IMR-90 (cell line): Measurements from ENCODE around the gene RAPGEF1. TPM values are rescaled to one million over a fixed set of nuclear protein-coding genes. Genes with fewer than 3 reads are reported as not detected.

Experiments
- ATAC-seq: fragments of 200-7000 bp; cut with Tn5 transposase; 2 replicates; pipeline ENCODE4 v1.9.1; 2020; ENCODE audit warnings: low read depth, mild to moderate bottlenecking, moderate library complexity
- BruUV-seq: library from RNA; stranded (reverse); fragments of 400-500 nt; replicated peaks from 2 replicates; lab custom pipeline; 2021; lab: Mats Ljungman, UMichigan
- CTCF ChIA-PET: fragments of 300-600 bp; formaldehyde crosslinking; extraction: SDS; loops from one replicate; lab custom pipeline; 2021; ENCODE audit warnings: antibody characterized with exemption; lab: Yijun Ruan, JAX
- POLR2A ChIA-PET: fragments of 300-600 bp; sonication (Branson Sonifier 250); formaldehyde crosslinking; loops from one replicate; lab custom pipeline; 2022; ENCODE audit warnings: antibody characterized with exemption; ENCODE audit not compliant: unreplicated experiment; lab: Charles Lee
- DNase-seq: peaks from one replicate; pipeline ENCODE4 v3.0.0; 2013
- H2AFZ ChIP-seq: replicated peaks from 2 replicates; pipeline ENCODE3; 2013; ENCODE audit warnings: low read length, mild to moderate bottlenecking; ENCODE audit not compliant: poor library complexity
- H2AK5ac ChIP-seq: 2 replicates; pipeline ENCODE4 v1.6.1; 2013; ENCODE audit warnings: low read depth, low read length, inconsistent platforms
- H2AK9ac ChIP-seq: replicated peaks from 2 replicates; pipeline ENCODE3; 2013; ENCODE audit warnings: mild to moderate bottlenecking, low read depth, low read length, moderate library complexity; ENCODE audit not compliant: poor library complexity
- H2BK120ac ChIP-seq: 2 replicates; pipeline ENCODE4 v1.6.1; 2013; ENCODE audit warnings: low read depth, low read length, inconsistent platforms
- H2BK15ac ChIP-seq: 3 replicates; pipeline ENCODE4 v1.6.1; 2013; ENCODE audit warnings: low read depth, low read length, inconsistent platforms
- H2BK20ac ChIP-seq: 2 replicates; pipeline ENCODE4 v1.6.1; 2013; ENCODE audit warnings: low read depth, mild to moderate bottlenecking, inconsistent platforms, low read length, moderate library complexity
- H2BK5ac ChIP-seq: 2 replicates; pipeline ENCODE4 v1.6.1; 2013; ENCODE audit warnings: mild to moderate bottlenecking, low read depth, low read length, inconsistent platforms; ENCODE audit not compliant: poor library complexity, severe bottlenecking
- H3K14ac ChIP-seq: replicated peaks from 2 replicates; pipeline ENCODE4 v1.6.1; 2013; ENCODE audit warnings: low read depth, low read length, inconsistent platforms
- H3K18ac ChIP-seq: 2 replicates; pipeline ENCODE4 v1.6.1; 2013; ENCODE audit warnings: low read depth, low read length, control low read depth
- H3K23ac ChIP-seq: 2 replicates; pipeline ENCODE4 v1.6.1; 2013; ENCODE audit warnings: low read depth, low read length, inconsistent platforms
- H3K27ac ChIP-seq: 2 replicates; pipeline ENCODE4 v1.5.1; 2013; ENCODE audit warnings: mild to moderate bottlenecking, control low read depth, low read length; ENCODE audit not compliant: insufficient read depth
- H3K27me3 ChIP-seq: 2 replicates; pipeline ENCODE4 v1.6.1; 2013; ENCODE audit warnings: low read length; ENCODE audit not compliant: control insufficient read depth, insufficient read depth
- H3K36me3 ChIP-seq: 2 replicates; pipeline ENCODE4 v1.6.1; 2013; ENCODE audit warnings: low read length, mixed read lengths; ENCODE audit not compliant: control insufficient read depth, insufficient read depth
- H3K4ac ChIP-seq: 2 replicates; pipeline ENCODE4 v1.6.1; 2013; ENCODE audit warnings: low read depth, low read length, inconsistent platforms
- H3K4me1 ChIP-seq: 2 replicates; pipeline ENCODE4 v1.6.1; 2013; ENCODE audit warnings: low read length, mixed read lengths; ENCODE audit not compliant: control insufficient read depth, insufficient read depth
- H3K4me2 ChIP-seq: 2 replicates; pipeline ENCODE4 v1.6.1; 2013; ENCODE audit warnings: low read depth, mild to moderate bottlenecking, control low read depth, low read length, moderate library complexity
- H3K4me3 ChIP-seq: 2 replicates; pipeline ENCODE4 v1.5.1; 2013; ENCODE audit warnings: low read depth, mild to moderate bottlenecking, control low read depth, low read length, moderate library complexity; ENCODE audit not compliant: insufficient read depth
- H3K56ac ChIP-seq: 2 replicates; pipeline ENCODE4 v1.6.1; 2013; ENCODE audit warnings: low read length, inconsistent platforms; ENCODE audit not compliant: insufficient read depth; ENCODE audit errors: extremely low read depth
- H3K79me1 ChIP-seq, 2 experiments: 2 replicates each; pipeline ENCODE4 v1.6.1; 2013; ENCODE audit warnings: low read length in 2 of 2, inconsistent platforms in 1 of 2, low read depth in 1 of 2
- H3K9ac ChIP-seq: 2 replicates; pipeline ENCODE4 v1.6.1; 2013; ENCODE audit warnings: low read depth, low read length, control low read depth
- H3K9me1 ChIP-seq: 2 replicates; pipeline ENCODE4 v1.6.1; 2013; ENCODE audit warnings: low read length, inconsistent platforms; ENCODE audit not compliant: insufficient read depth
- H3K9me3 ChIP-seq: 2 replicates; pipeline ENCODE4 v1.6.1; 2013; ENCODE audit warnings: low read length; ENCODE audit not compliant: control insufficient read depth, insufficient read depth
- H4K20me1 ChIP-seq: 2 replicates; pipeline ENCODE4 v1.6.1; 2013; ENCODE audit warnings: low read length, inconsistent platforms; ENCODE audit not compliant: insufficient read depth
- H4K5ac ChIP-seq: 2 replicates; pipeline ENCODE4 v1.6.1; 2013; ENCODE audit warnings: mild to moderate bottlenecking, low read depth, low read length, control low read depth
- H4K8ac ChIP-seq, 2 experiments: 2 replicates each; pipeline ENCODE4 v1.6.1; 2013; ENCODE audit warnings: low read depth in 2 of 2, low read length in 2 of 2, control low read depth in 1 of 2, inconsistent platforms in 1 of 2
- H4K91ac ChIP-seq: 2 replicates; pipeline ENCODE4 v1.6.1; 2013; ENCODE audit warnings: low read depth, low read length, inconsistent platforms; ENCODE audit not compliant: insufficient read depth
- FOS ChIP-seq: fragments of 150-350 bp; IDR thresholded peaks from 2 replicates; pipeline ENCODE4 v1.6.1; 2016; ENCODE audit warnings: low read depth, low read length
- MAFK ChIP-seq: IDR thresholded peaks from 2 replicates; pipeline ENCODE4 v1.6.1; 2012; ENCODE audit warnings: low read depth, low read length, improper control_type of control experiment
- USF2 ChIP-seq: fragments of 150-350 bp; IDR thresholded peaks from 2 replicates; pipeline ENCODE4 v1.6.1; 2017; ENCODE audit warnings: mild to moderate bottlenecking, antibody characterized with exemption, low read length, low read depth
- WGBS, 2 experiments: methylation state at CpG; one replicate each; pipeline versions ENCODE4 v1.1.5 to v1.1.7; 2013; ENCODE audit warnings: missing lambda C conversion rate in 2 of 2; ENCODE audit not compliant: insufficient read length in 1 of 2; ENCODE audit errors: extremely low coverage in 2 of 2; 5-methylcytosine and 5-hydroxymethylcytosine counted together
- dilution Hi-C: fragments of 300-500 bp; cut with HindIII; formaldehyde crosslinking; loops from one replicate; pipeline ENCODE4 v1.14.3; 2018; ENCODE audit warnings: low sequenced_read_pairs; ENCODE audit not compliant: unreplicated experiment
- in situ Hi-C: fragments of 300-500 bp; cut with MboI; formaldehyde crosslinking; loops from 3 replicates; pipeline ENCODE4 v1.14.3; 2019; ENCODE audit warnings: low sequenced_read_pairs, inconsistent platforms, mixed read lengths
- intact Hi-C: fragments of 100-400 bp; cut with micrococcal nuclease; formaldehyde crosslinking; loops from 2 replicates; pipeline ENCODE4 v1.10.0; 2022
- polyA plus RNA-seq, 3 experiments: library from polyadenylated mRNA; depleted of rRNA; stranded (reverse); fragments of >200 nt; gene quantifications; 2 replicates each; pipeline ENCODE4 v1.2.3, GENCODE V29; 2012; ENCODE audit warnings: low replicate concordance in 1 of 3
- total RNA-seq: library from RNA; depleted of rRNA; stranded (reverse); fragments of >200 nt; gene quantifications from 2 replicates; pipeline ENCODE4 v1.2.3, GENCODE V29; 2012

The RAPGEF1 gene
- total and polyA plus RNA-seq, 2 of the 4 experiments (the other 2 are of a cell fraction): 13.1 to 22.3 TPM

GRCh38 chr9:131587906-131588305, 152.0 kb downstream of the RAPGEF1 start:
- Histone ChIP-seq H2AK5ac (no peak overlapping the region), H3K27me3 (no peaks in the 10 kb centered on the region), H3K56ac (no peak overlapping the region), H3K9me3 (no peaks in the 10 kb centered on the region), H2BK5ac (no peak overlapping the region), H4K8ac (no peak overlapping the region), H3K4me1 (no peaks in the 10 kb centered on the region), H3K4ac (no peak overlapping the region), H3K36me3 (peaks cover 42% of the 10 kb centered on the region), H4K20me1 (no peaks in the 10 kb centered on the region; the same call in 1 of the 2 replicates), H3K23ac (no peak overlapping the region), H3K4me3 (no peak overlapping the region), H2AK9ac (no peak overlapping the region), H3K79me1 (no peaks in the 10 kb centered on the region), H2BK120ac (no peak overlapping the region), H3K9me1 (no peaks in the 10 kb centered on the region), H2BK15ac (no peak overlapping the region), H3K4me2 (no peak overlapping the region), H4K91ac (no peak overlapping the region), H2BK20ac (no peak overlapping the region), H3K27ac (no peak overlapping the region), H4K5ac (no peak overlapping the region), H3K18ac (no peak overlapping the region), H3K14ac (no peak overlapping the region), H2AFZ (no peak overlapping the region), H3K9ac (no peak overlapping the region)
- dilution Hi-C loops: no loop called here
- DNase-seq: no peak
- in situ Hi-C loops: loop anchor here (25.0 kb wide), 1 partner anchor 674 kb away; no protein-coding TSS in a partner anchor
- no peak for TF ChIP-seq USF2
- TF ChIP-seq MAFK: no peak
- TF ChIP-seq FOS: no peak
- ChIA-PET CTCF (no interaction called here), POLR2A (no interaction called here)
- WGBS, 2 experiments: 90% methylated on average over 8 of the region's 14 CpGs; no CpG with 5 or more reads in 1 of the 2 experiments
- intact Hi-C loops: no loop called here
- no peak for ATAC-seq
- BruUV-seq: no TSS peak
